Endothelial cell of umbilical vein (primary cell): Measurements from ENCODE around the gene SERPINA12. TPM values are rescaled to one million over a fixed set of nuclear protein-coding genes. Genes with fewer than 3 reads are reported as not detected.

Experiments used
- BruUV-seq: library from RNA; stranded (reverse); fragments of 400-500 nt; replicated peaks from 2 replicates; lab custom pipeline; 2021; lab: Mats Ljungman, UMichigan
- CTCF ChIA-PET: fragments of 300-600, 350-600 bp; sonication (Branson Sonifier 250); formaldehyde crosslinking; loops from one replicate; lab custom pipeline; 2021; ENCODE audit warnings: antibody characterized with exemption, inconsistent platforms; lab: Charles Lee
- POLR2A ChIA-PET: fragments of 300-600, 350-600 bp; sonication (Branson Sonifier 250); formaldehyde crosslinking; loops from one replicate; lab custom pipeline; 2021; ENCODE audit warnings: antibody characterized with exemption, inconsistent platforms; lab: Charles Lee
- DNase-seq: peaks from one replicate; pipeline ENCODE4 v3.0.0-alpha.2; 2011; ENCODE audit warnings: low read depth, low spot score
- FAIRE-seq: peaks from 2 replicates; lab custom pipeline; 2011; peaks lifted over from hg19 to GRCh38; lab: Jason Lieb, UNC
- H2AFZ ChIP-seq: 2 replicates; pipeline ENCODE4 v1.6.0; 2012; ENCODE audit warnings: low read depth, low read length, control low read depth, inconsistent platforms
- H3K27ac ChIP-seq: 2 replicates; pipeline ENCODE4 v1.5.1; 2011; ENCODE audit warnings: low read depth, mild to moderate bottlenecking, control low read depth, low read length, moderate library complexity; ENCODE audit not compliant: insufficient read depth
- H3K27me3 ChIP-seq, 2 experiments: 2 replicates each; pipeline versions ENCODE4 v1.6.0 to v1.6.1; 2011; ENCODE audit warnings: low read length in 2 of 2, mixed read lengths in 1 of 2; ENCODE audit not compliant: control insufficient read depth in 2 of 2, insufficient read depth in 2 of 2
- H3K36me3 ChIP-seq, 2 experiments: 2 replicates in 1 of 2; 3 replicates in 1 of 2; pipeline ENCODE4 v1.5.1; 2011; ENCODE audit warnings: low read length in 2 of 2, mild to moderate bottlenecking in 1 of 2, moderate library complexity in 1 of 2; ENCODE audit not compliant: control insufficient read depth in 2 of 2, insufficient read depth in 2 of 2; ENCODE audit errors: extremely low read depth in 1 of 2
- H3K4me1 ChIP-seq: 3 replicates; pipeline ENCODE4 v1.5.1; 2011; ENCODE audit warnings: mild to moderate bottlenecking, low read length; ENCODE audit not compliant: control insufficient read depth, insufficient read depth; ENCODE audit errors: extremely low read depth
- H3K4me2 ChIP-seq: 2 replicates; pipeline ENCODE4 v1.6.1; 2011; ENCODE audit warnings: low read length, control low read depth, mixed read lengths; ENCODE audit not compliant: insufficient read depth
- H3K4me3 ChIP-seq, 3 experiments: fragments of 200-600 bp in 1 of 3; sonication (generic), shearing (Covaris generic) in 1 of 3; replicated peaks in 1 of 3; 2 replicates each; pipeline ENCODE4 v1.5.1; 2011 to 2016; ENCODE audit warnings: control low read depth in 3 of 3, low read length in 3 of 3, mild to moderate bottlenecking in 2 of 3, inconsistent platforms in 1 of 3, low read depth in 1 of 3, moderate library complexity in 1 of 3; ENCODE audit not compliant: insufficient read depth in 1 of 3
- H3K79me2 ChIP-seq: 2 replicates; pipeline ENCODE4 v1.6.0; 2012; ENCODE audit warnings: low read length, inconsistent platforms; ENCODE audit not compliant: control insufficient read depth, insufficient read depth
- H3K9ac ChIP-seq: replicated peaks from 2 replicates; pipeline ENCODE3; 2011; ENCODE audit warnings: low read length, control low read depth; ENCODE audit not compliant: insufficient read depth; ENCODE audit errors: extremely low read depth
- H3K9me1 ChIP-seq: replicated peaks from 3 replicates; pipeline ENCODE4 v1.6.0; 2011; ENCODE audit warnings: mild to moderate bottlenecking, low read length; ENCODE audit not compliant: control insufficient read depth, insufficient read depth; ENCODE audit errors: extremely low read depth
- H3K9me3 ChIP-seq: replicated peaks from 2 replicates; pipeline ENCODE4 v1.5.1; 2012; ENCODE audit warnings: low read length, inconsistent platforms; ENCODE audit not compliant: control insufficient read depth, insufficient read depth
- H4K20me1 ChIP-seq: replicated peaks from 2 replicates; pipeline ENCODE3; 2011; ENCODE audit warnings: mild to moderate bottlenecking, low read length; ENCODE audit not compliant: control insufficient read depth, insufficient read depth; ENCODE audit errors: extremely low read depth
- CTCF ChIP-seq, 2 donors: IDR thresholded peaks; 1 replicate in 1 of 2; 2 replicates in 1 of 2; pipeline ENCODE4 v1.5.1; 2011; ENCODE audit warnings: low read length in 2 of 2, mild to moderate bottlenecking in 2 of 2, moderate library complexity in 2 of 2, control low read depth in 1 of 2, inconsistent platforms in 1 of 2, low read depth in 1 of 2; ENCODE audit not compliant: insufficient read depth in 1 of 2; ENCODE audit errors: extremely low read depth in 1 of 2
- EZH2 ChIP-seq: IDR thresholded peaks from 2 replicates; pipeline ENCODE4 v1.6.1; 2012; ENCODE audit warnings: borderline replicate concordance, low read depth, mild to moderate bottlenecking, moderate library complexity, low read length, inconsistent platforms; ENCODE audit not compliant: severe bottlenecking
- FOS ChIP-seq: IDR thresholded peaks from 2 replicates; pipeline ENCODE4 v1.6.1; 2011; ENCODE audit warnings: mild to moderate bottlenecking, low read length, moderate library complexity, borderline replicate concordance; ENCODE audit not compliant: insufficient read depth
- GATA2 ChIP-seq: IDR thresholded peaks from 2 replicates; pipeline ENCODE4 v1.7.0; 2011; ENCODE audit warnings: low read depth, mild to moderate bottlenecking, moderate library complexity, mixed read lengths, low read length; ENCODE audit not compliant: insufficient read length, insufficient read depth
- JUN ChIP-seq: IDR thresholded peaks from 2 replicates; pipeline ENCODE4 v1.6.1; 2011; ENCODE audit warnings: borderline replicate concordance, low read depth; ENCODE audit not compliant: insufficient read length, insufficient read depth
- MAX ChIP-seq: IDR thresholded peaks from 2 replicates; pipeline ENCODE4 v1.6.1; 2011; ENCODE audit not compliant: insufficient read depth, insufficient read length
- MYC ChIP-seq: IDR thresholded peaks from one replicate; pipeline ENCODE4 v1.6.1; 2011; ENCODE audit warnings: mild to moderate bottlenecking, low read depth, low read length
- POLR2A ChIP-seq: IDR thresholded peaks from 2 replicates; pipeline ENCODE4 v1.6.1; 2012; ENCODE audit warnings: low read depth, mild to moderate bottlenecking, control low read depth, low read length
- POLR2AphosphoS5 ChIP-seq: IDR thresholded peaks from 2 replicates; pipeline ENCODE4 v1.6.1; 2012; ENCODE audit warnings: low read depth, mild to moderate bottlenecking, control low read depth, low read length, moderate library complexity; ENCODE audit not compliant: insufficient read depth
- dilution Hi-C: fragments of 300-500 bp; cut with MboI; formaldehyde crosslinking; loops from one replicate; pipeline ENCODE4 v1.15.0; 2019; ENCODE audit warnings: low sequenced_read_pairs; ENCODE audit not compliant: extremely low pct_ligation_motif_present
- intact Hi-C: fragments of 100-400 bp; cut with micrococcal nuclease; formaldehyde crosslinking; loops from one replicate; pipeline ENCODE4 v1.10.0; 2022
- polyA plus RNA-seq, 4 experiments: library from polyadenylated mRNA; depleted of rRNA in 3 of 4; stranded (reverse) in 3 of 4; unstranded in 1 of 4; fragments of >200 nt; gene quantifications; 2 replicates each; pipeline versions ENCODE4 v1.2.1 to v1.2.3, GENCODE V29; 2011 to 2012; ENCODE audit warnings: missing spikeins in 1 of 4
- total RNA-seq: library from RNA; stranded (reverse); gene quantifications from 2 replicates; pipeline ENCODE4 v1.2.3, GENCODE V29; 2021

The SERPINA12 gene
- total and polyA plus RNA-seq, 2 donors (not counting 3 experiments of a cell fraction or from before 2014, with no cell fraction given): not detected

- TF ChIP-seq POLR2AphosphoS5: no peak
- TF ChIP-seq MYC: no peak
- no peak for TF ChIP-seq JUN
- TF ChIP-seq FOS: no peak
- TF ChIP-seq MAX: no peak
- no peak for TF ChIP-seq EZH2
- TF ChIP-seq POLR2A: no peak
- TF ChIP-seq CTCF (IDR thresholded peaks at IDR 0.05; ENCODE audit: extremely low read depth in 1 of 2, insufficient read depth in 1 of 2, low read depth in 1 of 2, low read length in 2 of 2): no peak
- TF ChIP-seq GATA2: no peak
- BruUV-seq: no TSS peak
- H3K4me2 ChIP-seq: no peak overlapping the region
- H3K9me1 ChIP-seq: no peaks in the 10 kb centered on the region
- ChIA-PET CTCF (no interaction called here), POLR2A (no interaction called here)
- no peaks in the 10 kb centered on the region for H4K20me1 ChIP-seq
- H3K27me3 ChIP-seq: no peaks in the 10 kb centered on the region
- intact Hi-C loops: no loop called here
- FAIRE-seq (no peak), DNase-seq (no peak)
- H3K27ac ChIP-seq: no peak overlapping the region
- no peaks in the 10 kb centered on the region for H3K9me3 ChIP-seq
- H3K36me3 ChIP-seq: no peaks in the 10 kb centered on the region
- dilution Hi-C loops: no loop called here
- H3K79me2 ChIP-seq: no peaks in the 10 kb centered on the region
- no peak overlapping the region for H3K9ac ChIP-seq
- H3K4me3 ChIP-seq: no peak overlapping the region
- no peaks in the 10 kb centered on the region for H3K4me1 ChIP-seq
- no peak overlapping the region for H2AFZ ChIP-seq
Observed at GRCh38 chr14:94451091-94451771, 58.0 kb downstream of the SERPINA12 start.
